ENCODE results near the gene PDS5A. TPM values are rescaled to one million over a fixed set of nuclear protein-coding genes. Genes with fewer than 3 reads are reported as not detected.

Gene PDS5A
- total RNA-seq, 1 experiment from 2014 or later, result 78.8 TPM

DNA sequence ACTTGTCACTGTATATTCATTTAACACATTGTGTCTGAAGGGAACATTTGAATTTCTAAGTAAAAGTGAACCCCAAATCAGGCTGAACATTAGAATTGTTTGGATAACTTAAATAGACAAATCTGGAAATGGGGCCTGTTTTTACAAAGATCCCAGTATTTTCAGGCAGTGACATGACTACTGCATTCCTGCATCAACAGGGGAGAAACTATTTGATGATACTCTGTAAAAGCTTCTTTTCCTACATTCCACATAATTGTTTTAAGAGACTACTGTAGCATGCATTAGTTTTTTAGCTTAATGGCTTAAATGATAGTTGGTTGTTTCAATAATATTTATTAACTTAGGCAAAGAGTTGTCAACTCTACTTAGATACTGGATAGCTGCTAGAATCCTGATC is 127.0 kb downstream of the PDS5A start:
- peaks cover 12% of the 10 kb centered on the region for H3K4me1 Mint-ChIP-seq (ENCODE audit: low read depth, unreplicated experiment)
- H3K9me3 Mint-ChIP-seq (ENCODE audit: unreplicated experiment), result peaks cover 17% of the 10 kb centered on the region

GRCh38 chr4:39846705-39847104 is 131.0 kb downstream of the PDS5A start:
- BruUV-seq (replicated peaks), result no TSS peak
- no peaks in the 10 kb centered on the region for H3K9me3 ChIP-seq
- POLR2A ChIA-PET, result no interaction called here
- no peak overlapping the region for H3K4me3 ChIP-seq (ENCODE audit: low read depth, low read length)
- no peak for TF ChIP-seq CTCF (IDR thresholded peaks at IDR 0.05; ENCODE audit: insufficient read depth in 1 of 2, low read depth in 1 of 2, low read length in 1 of 2, severe bottlenecking in 1 of 2, unreplicated experiment in 1 of 2)
- H3K36me3 ChIP-seq (ENCODE audit: control insufficient read depth, insufficient read depth, low read length), result 0 out of 2 replicates have a peak, but pooled peaks cover 5% of the 10 kb centered on the region
- intact Hi-C loops (cut with micrococcal nuclease; ENCODE audit: unreplicated experiment), result no loop called here
- CTCF ChIA-PET, result interaction anchor here (0.6 kb wide), 2 partner anchors 18 to 422 kb away, joined by 3 read pairs; no protein-coding TSS in a partner anchor
- Mint-ChIP-seq H3K4me1 (ENCODE audit: low read depth, unreplicated experiment) (no peaks in the 10 kb centered on the region), H3K36me3 (ENCODE audit: insufficient read depth, unreplicated experiment) (peaks cover 55% of the 10 kb centered on the region), H3K27me3 (ENCODE audit: insufficient read depth, unreplicated experiment) (no peaks in the 10 kb centered on the region), H3K9me3 (ENCODE audit: unreplicated experiment) (no peaks in the 10 kb centered on the region), H3K27ac (ENCODE audit: unreplicated experiment) (no peak overlapping the region), H3K4me3 (ENCODE audit: unreplicated experiment) (no peak overlapping the region)
- H3K27me3 ChIP-seq (replicated peaks; ENCODE audit: control insufficient read depth, insufficient read depth, low read length), result no peaks in the 10 kb centered on the region
- peaks cover 13% of the 10 kb centered on the region; the same call in 1 of the 2 replicates for H3K4me1 ChIP-seq
- no peak for DNase-seq

More for the DNA sequence above, 127.0 kb downstream of the PDS5A start:
- Mint-ChIP-seq H3K4me3 (ENCODE audit: unreplicated experiment) (no peak overlapping the region), H3K27ac (ENCODE audit: unreplicated experiment) (no peak overlapping the region), H3K36me3 (ENCODE audit: insufficient read depth, unreplicated experiment) (peaks cover 61% of the 10 kb centered on the region), H3K27me3 (ENCODE audit: insufficient read depth, unreplicated experiment) (no peaks in the 10 kb centered on the region)
- DNase-seq, result no peak
- no peak for TF ChIP-seq CTCF (IDR thresholded peaks at IDR 0.05; ENCODE audit: insufficient read depth in 1 of 2, low read depth in 1 of 2, low read length in 1 of 2, severe bottlenecking in 1 of 2, unreplicated experiment in 1 of 2)
- 0 out of 2 replicates have a peak, but pooled peaks cover 2% of the 10 kb centered on the region for H3K36me3 ChIP-seq (ENCODE audit: control insufficient read depth, insufficient read depth, low read length)
- BruUV-seq (replicated peaks), result no TSS peak
- POLR2A ChIA-PET, result no interaction called here
- peaks cover 13% of the 10 kb centered on the region; the same call in 1 of the 2 replicates for H3K4me1 ChIP-seq
- H3K27me3 ChIP-seq (replicated peaks; ENCODE audit: control insufficient read depth, insufficient read depth, low read length), result no peaks in the 10 kb centered on the region
- CTCF ChIA-PET, result no interaction called here
- H3K4me3 ChIP-seq (ENCODE audit: low read depth, low read length), result no peak overlapping the region
- H3K9me3 ChIP-seq, result no peaks in the 10 kb centered on the region
- intact Hi-C loops (cut with micrococcal nuclease; ENCODE audit: unreplicated experiment), result no loop called here

DNA sequence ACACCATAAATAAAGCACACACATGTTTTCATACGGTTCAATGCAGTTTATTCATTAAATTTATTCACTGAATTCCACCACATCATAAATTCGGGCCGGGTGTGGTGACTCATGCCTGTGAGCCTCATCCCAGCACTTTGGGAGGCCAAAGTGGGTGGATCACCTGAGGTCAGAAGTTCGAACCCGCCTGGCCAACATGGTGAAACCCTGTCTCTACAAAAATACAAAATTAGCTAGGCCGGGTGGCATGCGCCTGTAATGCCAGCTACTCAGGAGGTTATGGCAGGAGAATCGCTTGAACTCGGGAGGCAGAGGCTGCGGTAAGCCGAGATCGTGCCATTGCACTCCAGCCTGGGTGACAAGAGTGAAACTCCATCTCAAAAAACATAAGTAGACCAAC is 131.6 kb downstream of the PDS5A start:
- Mint-ChIP-seq H3K27me3 (ENCODE audit: insufficient read depth, unreplicated experiment) (no peaks in the 10 kb centered on the region), H3K9me3 (ENCODE audit: unreplicated experiment) (no peaks in the 10 kb centered on the region), H3K27ac (ENCODE audit: unreplicated experiment) (no peak overlapping the region), H3K4me3 (ENCODE audit: unreplicated experiment) (no peak overlapping the region), H3K36me3 (ENCODE audit: insufficient read depth, unreplicated experiment) (peaks cover 61% of the 10 kb centered on the region), H3K4me1 (ENCODE audit: low read depth, unreplicated experiment) (no peaks in the 10 kb centered on the region)
- Histone ChIP-seq H3K9me3 (no peaks in the 10 kb centered on the region), H3K36me3 (ENCODE audit: control insufficient read depth, insufficient read depth, low read length) (peaks cover 6% of the 10 kb centered on the region; the same call in 1 of the 2 replicates), H3K4me1 (peaks cover 13% of the 10 kb centered on the region; the same call in 1 of the 2 replicates), H3K27me3 (replicated peaks; ENCODE audit: control insufficient read depth, insufficient read depth, low read length) (no peaks in the 10 kb centered on the region), H3K4me3 (ENCODE audit: low read depth, low read length) (no peak overlapping the region)
- no peak for TF ChIP-seq CTCF (IDR thresholded peaks at IDR 0.05; ENCODE audit: insufficient read depth in 1 of 2, low read depth in 1 of 2, low read length in 1 of 2, severe bottlenecking in 1 of 2, unreplicated experiment in 1 of 2)
- no peak for DNase-seq
- BruUV-seq (replicated peaks), result no TSS peak
- POLR2A ChIA-PET, result no interaction called here
- intact Hi-C loops (cut with micrococcal nuclease; ENCODE audit: unreplicated experiment), result no loop called here
- CTCF ChIA-PET, result interaction anchor here (0.6 kb wide), 1 partner anchor 18 kb away, joined by 3 read pairs; no protein-coding TSS in a partner anchor
